HG03108 (cell line): ENCODE results near the gene TAF10.

ENCODE experiments used
- ATAC-seq: cut with Tn5 transposase; IDR thresholded peaks from one replicate; pipeline ENCODE4 v1.9.1; 2021; ENCODE audit warnings: moderate library complexity; ENCODE audit not compliant: unreplicated experiment

The TAF10 gene

GRCh38 chr11:6612213-6613041 is at the start of gene TAF10:
Gene TAF10, minus strand, starts transcription at chr11:6612216. Its CDS starts 27 bp downstream, at chr11:6612189.
- peak; percentile 88 for ATAC-seq

GRCh38 chr11:6660712-6661111 is 48.7 kb upstream of the TAF10 start:
- no peak for ATAC-seq

GRCh38 chr11:6658647-6659046 is 46.6 kb upstream of the TAF10 start:
- ATAC-seq, result no peak

GRCh38 chr11:6657346-6657745 is 45.3 kb upstream of the TAF10 start:
- no peak for ATAC-seq

GRCh38 chr11:6656936-6657335 is 44.9 kb upstream of the TAF10 start:
- ATAC-seq, result no peak

- no peak for ATAC-seq
Measured at GRCh38 chr11:6656584-6656915, 44.5 kb upstream of the TAF10 start.

- ATAC-seq, result no peak
Measured at GRCh38 chr11:6655790-6656583, 44.0 kb upstream of the TAF10 start, which contains the start of gene DCHS1. Gene DCHS1, minus strand, starts transcription at chr11:6655809. Its CDS starts 14,196 bp downstream, at chr11:6641613.

- no peak for ATAC-seq
Measured at GRCh38 chr11:6655020-6655789, 43.2 kb upstream of the TAF10 start.

GRCh38 chr11:6654281-6655019 is 42.4 kb upstream of the TAF10 start:
- no peak for ATAC-seq

GRCh38 chr11:6653656-6654055 is 41.6 kb upstream of the TAF10 start:
- no peak for ATAC-seq

GRCh38 chr11:6653097-6653496 is 41.1 kb upstream of the TAF10 start:
- no peak for ATAC-seq

- ATAC-seq, result no peak
Measured at GRCh38 chr11:6652182-6652581, 40.2 kb upstream of the TAF10 start.

- ATAC-seq, result no peak
Measured at GRCh38 chr11:6650980-6651379, 39.0 kb upstream of the TAF10 start.

- no peak for ATAC-seq
Measured at GRCh38 chr11:6650104-6650503, 38.1 kb upstream of the TAF10 start.

GRCh38 chr11:6648501-6648900 is 36.5 kb upstream of the TAF10 start:
- ATAC-seq, result no peak

GRCh38 chr11:6647836-6648235 is 35.8 kb upstream of the TAF10 start:
- ATAC-seq, result no peak

- peak; percentile 85 for ATAC-seq
Measured at GRCh38 chr11:6646918-6647679, 35.1 kb upstream of the TAF10 start.

GRCh38 chr11:6646576-6646917 is 34.5 kb upstream of the TAF10 start:
- no peak for ATAC-seq

- ATAC-seq, result no peak
Measured at GRCh38 chr11:6646071-6646470, 34.1 kb upstream of the TAF10 start.

- ATAC-seq, result no peak
Measured at GRCh38 chr11:6642957-6643356, 30.9 kb upstream of the TAF10 start.
